Muscle of back (tissue), 11 donors: ENCODE measurements around the gene ATF6. TPM values are rescaled to one million over a fixed set of nuclear protein-coding genes. Genes with fewer than 3 reads are reported as not detected.
A peak's percentile ranks its signal among the peaks of the same experiment; 100 is the strongest.

Source experiments
- DNase-seq, 3 donors: peaks; one replicate each; pipeline versions ENCODE4 v3.0.0 to v3.0.0-alpha.2; 2013
- polyA plus RNA-seq, 10 donors: library from polyadenylated mRNA; unstranded; fragments of 120-200 nt; gene quantifications; one replicate each; pipeline ENCODE4 v1.2.1, GENCODE V29; 2013; ENCODE audit not compliant: insufficient read length in 10 of 10

The ATF6 gene
- polyA plus RNA-seq, 10 donors = 14.5 to 20.5 (median 18.1) TPM

DNA sequence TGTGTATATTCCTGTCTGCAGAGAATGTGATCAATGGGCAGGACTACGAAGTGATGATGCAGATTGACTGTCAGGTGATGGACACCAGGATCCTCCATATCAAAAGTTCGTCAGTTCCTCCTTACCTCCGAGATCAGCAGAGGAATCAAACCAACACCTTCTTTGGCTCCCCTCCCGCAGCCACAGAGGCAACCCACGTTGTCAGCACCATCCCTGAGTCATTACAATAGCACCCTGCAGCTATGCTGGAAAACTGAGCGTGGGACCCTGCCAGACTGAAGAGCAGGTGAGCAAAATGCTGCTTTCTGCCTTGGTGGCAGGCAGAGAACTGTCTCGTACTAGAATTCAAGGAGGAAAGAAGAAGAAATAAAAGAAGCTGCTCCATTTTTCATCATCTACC lies 192.3 kb downstream of the ATF6 start:
- no peak for DNase-seq

DNA sequence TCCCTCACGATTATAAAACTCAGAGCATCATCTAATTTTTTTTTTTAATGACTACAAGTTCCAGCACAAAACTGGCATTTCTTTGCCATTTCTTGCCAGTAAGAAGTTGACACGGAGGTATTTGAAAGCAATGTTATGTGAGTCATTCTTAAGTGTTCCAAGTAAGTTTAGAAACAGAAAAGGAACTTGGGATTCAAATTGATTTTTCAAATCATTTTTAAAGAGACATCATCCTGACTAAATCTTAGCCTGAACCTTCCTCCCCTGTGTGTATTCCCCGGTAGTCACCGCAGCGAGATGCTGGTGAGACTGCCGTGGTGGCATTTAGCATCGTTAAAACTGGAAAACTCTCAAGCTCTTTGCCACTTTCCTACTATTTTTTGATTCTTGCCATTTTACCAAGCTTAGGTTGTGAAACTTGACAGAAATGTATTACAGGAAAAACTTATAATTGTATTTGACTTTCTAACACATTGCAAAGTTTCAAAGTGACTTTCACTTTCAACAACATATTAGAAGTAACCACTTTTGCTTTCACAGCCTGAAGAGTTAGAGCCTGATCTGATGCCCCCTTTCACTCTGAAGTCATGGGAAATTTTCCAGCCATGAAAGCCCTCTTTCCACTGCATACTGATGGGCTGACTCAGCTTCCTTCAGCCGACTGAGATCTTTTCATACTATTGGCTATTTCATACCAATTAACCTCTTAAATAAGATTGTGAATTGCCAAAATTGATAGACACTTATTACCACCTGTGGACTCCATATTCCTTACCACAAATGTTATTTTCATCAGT lies 196.2 kb downstream of the ATF6 start:
- DNase-seq = peak in 2 of 3 donors; percentile 58 to 76

GRCh38 chr1:161966067-161966466 lies 199.9 kb downstream of the ATF6 start:
- DNase-seq = no peak

GRCh38 chr1:161970036-161970435 lies 203.9 kb downstream of the ATF6 start:
- peak in 1 of 3 donors; percentile 56 for DNase-seq

- DNase-seq = no peak
Observed at GRCh38 chr1:161970633-161971032, 204.5 kb downstream of the ATF6 start.

DNA sequence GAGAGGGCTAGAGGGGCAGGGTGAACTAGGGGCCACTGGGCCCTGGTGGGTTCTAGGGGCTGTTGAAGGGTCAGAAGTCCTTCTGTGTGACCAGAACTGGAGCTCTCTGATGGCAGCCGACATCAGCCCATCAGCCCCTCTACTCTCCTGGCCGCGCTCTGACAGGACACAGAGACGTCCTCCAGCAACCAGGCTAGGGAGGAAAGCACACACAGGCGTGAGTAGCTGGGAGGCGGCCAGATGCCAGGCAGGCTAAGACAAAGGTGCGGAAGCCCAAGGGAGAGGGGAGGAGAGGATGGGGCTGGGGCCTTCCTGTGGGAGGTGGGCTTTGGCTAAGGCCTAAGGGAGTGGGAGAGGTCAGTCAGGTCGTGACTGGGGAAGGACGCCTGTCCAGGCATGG lies 206.7 kb downstream of the ATF6 start:
- DNase-seq = no peak

DNA sequence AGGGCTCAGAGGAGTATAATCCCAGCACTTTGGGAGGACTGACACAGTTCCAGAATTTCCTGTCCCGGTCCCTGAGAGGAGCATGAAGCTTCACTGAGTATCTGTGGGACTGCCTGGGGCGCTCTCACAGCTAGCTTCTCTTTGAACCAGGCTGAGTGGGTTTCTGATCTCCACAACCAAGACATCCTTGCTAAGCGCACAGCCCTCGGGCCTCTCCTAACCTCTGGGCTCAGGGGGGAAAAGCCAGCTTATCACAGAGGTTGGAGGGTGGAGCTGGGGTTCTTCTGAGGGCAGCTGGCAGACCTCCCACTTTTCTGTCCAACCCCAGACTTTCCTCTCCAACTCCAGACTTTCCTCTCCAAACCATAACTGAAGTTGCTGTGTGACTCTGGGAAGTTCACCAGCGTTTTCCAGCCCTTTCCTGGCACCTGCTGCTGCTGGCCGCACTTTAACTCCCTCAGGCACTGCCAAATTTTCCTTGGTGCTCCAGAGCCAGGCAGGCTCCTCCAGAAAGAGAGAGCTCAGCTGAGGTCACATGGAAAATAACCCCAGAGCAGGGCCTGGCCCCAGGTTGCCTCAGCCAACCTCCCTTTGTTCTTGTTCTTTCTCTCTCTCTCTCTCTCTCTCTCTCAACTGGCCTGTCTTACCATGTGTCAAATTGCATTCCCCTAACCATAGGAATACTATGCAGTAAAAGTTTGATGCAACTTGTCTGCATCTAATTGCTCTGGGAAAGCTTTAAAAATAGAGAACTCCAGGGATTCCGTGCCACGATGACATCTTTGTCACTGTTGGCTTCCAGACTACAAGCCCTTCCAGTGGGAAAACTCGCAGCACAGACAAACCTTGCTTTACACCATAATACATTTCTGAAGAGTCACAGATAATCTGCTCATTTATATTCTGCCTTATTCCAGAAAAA lies 208.1 kb downstream of the ATF6 start:
- DNase-seq = peak in 2 of 3 donors; percentile 63 to 78

DNA sequence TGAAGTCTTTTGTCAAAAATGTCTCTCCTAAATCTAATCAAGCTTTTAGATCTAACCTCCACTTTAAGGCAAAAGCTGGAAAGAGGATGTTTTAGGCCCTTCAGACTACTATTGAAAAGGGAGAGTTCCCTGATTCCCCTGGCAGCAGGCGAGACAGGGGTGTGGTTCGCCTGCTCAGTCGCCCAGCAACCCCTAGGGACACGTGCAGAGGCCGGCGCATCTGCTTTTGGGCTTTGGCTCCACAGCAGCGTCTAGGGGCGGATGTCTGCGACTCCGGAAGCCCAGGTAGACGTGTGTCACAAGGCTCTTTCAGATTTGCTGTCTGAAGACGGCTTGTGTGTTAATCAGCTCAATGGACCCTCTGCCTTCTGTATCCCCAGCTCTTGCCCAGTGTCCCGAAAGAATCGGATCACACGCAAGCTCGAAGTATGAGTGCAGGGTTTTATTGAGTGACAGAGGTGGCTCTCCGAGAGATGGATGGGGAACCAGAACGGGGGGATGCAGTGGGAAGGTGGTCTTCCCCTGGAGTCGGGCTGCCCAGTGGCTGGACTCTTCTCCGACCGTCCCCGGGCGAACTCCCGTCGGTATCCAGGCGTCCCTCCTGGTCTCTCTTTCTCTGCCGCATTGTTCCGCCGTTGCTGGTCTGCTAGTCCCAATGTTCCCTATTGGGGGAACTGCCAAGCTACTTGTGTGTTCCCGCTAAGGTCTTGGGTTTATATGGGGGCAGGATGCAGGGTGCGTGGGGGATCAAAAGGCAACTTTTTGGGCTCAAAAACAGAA lies 212.1 kb downstream of the ATF6 start:
- DNase-seq = no peak

DNA sequence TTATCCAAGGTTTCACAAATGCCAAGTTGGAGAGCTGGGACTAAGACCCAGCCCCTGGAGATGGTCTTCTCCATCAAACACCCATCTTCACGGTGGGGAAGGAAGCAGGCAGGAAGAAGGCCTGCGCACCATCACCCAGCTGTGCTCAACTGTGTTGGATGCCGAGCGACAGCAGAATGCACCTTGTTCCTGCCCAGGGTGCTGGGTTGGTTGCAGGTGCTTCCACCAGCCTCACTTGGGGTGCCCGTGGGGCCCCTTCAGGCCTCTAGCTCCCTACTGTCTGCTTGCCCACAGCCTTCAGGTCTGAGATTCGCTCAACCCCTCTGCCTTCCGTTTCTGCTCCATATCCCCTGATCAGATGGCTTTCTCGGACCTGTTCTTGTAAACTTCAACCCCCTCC lies 215.0 kb downstream of the ATF6 start:
- DNase-seq = no peak

DNA sequence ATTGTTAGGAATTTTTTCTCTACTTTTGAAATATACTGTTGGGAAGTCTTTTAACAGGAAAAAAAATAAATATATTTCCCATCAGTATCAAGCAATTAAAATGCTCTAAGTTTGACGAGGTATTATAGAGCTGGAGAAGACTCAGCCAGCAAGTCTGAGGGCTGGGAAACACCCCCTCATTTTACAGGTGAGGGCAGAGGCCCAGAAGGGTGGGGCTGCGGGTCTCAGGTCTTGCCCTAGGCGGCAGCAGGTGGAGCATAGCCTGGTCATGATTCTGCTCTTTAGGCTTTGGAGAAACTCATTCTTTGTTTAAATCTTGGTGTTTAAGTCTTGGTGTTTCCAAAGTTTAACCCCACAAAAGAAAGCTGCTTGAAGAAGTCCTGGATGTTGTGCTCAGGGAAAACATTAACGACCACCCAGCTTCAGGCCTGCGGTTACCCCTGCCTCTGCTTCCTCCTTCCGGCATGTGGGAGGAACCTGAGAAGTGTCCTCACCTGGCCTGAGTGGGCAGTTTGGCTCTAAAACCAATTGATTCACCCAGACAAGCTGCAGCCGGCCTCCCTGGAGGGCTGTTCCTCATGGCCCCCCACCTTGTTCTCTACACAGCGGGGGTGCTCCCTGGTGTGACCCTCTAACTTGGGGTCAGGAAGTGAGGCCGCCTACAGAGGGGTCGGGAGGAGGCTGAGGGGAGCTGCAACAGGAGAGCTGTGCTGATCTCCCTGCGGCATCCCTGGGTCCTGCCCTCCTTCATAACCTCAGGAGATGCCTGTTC lies 215.8 kb downstream of the ATF6 start:
- no peak for DNase-seq

DNA sequence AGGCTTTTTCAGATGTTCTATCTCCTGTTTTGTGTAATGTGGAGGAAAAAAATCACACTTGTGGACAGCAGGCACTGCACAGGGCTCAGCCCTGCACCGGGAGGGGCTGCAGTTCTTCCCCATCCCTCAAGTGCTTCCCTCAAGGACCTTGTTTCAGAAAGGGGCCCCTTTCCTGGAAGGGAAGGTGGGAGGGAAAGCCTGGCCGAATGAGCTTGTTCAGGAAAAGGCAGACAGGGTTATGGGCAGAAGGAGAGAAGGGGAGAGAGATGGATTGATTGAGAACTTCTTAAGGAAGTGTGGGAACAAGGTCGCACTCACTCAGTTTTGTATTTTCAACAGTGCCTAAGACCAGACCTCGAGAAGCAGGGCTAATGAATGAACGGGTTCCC lies 216.4 kb downstream of the ATF6 start:
- no peak for DNase-seq

DNA sequence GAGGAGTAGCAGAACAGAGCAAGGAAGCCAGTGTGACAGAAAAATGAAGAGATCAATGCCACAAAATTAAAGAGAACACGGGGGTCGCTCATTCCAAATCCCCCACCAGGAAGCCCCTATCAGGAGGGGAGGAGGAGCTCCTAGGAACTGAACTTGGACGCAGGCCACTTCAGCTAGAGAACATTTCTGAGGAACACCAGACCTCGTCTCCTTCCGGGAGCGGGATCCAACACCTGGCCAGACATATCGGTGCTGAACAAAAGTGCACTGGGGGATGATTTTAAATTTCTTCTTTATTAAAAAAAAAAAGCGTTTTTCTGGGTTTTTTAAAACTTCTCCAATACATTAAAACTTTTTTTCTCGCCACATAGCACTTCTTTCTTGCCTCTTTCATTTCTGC lies 216.8 kb downstream of the ATF6 start:
- DNase-seq = peak in 1 of 3 donors; percentile 41

- no peak for DNase-seq
Observed at GRCh38 chr1:161983725-161984124, 217.6 kb downstream of the ATF6 start.

GRCh38 chr1:161985301-161985822 lies 219.2 kb downstream of the ATF6 start:
- DNase-seq = no peak

- peak; percentile 52 to 87 (median 71) for DNase-seq
Observed at GRCh38 chr1:161986328-161986727, 220.2 kb downstream of the ATF6 start.

GRCh38 chr1:161987303-161987702 lies 221.2 kb downstream of the ATF6 start:
- DNase-seq = peak in 1 of 3 donors; percentile 56

- DNase-seq = no peak
Observed at GRCh38 chr1:161987872-161988271, 221.8 kb downstream of the ATF6 start.

DNA sequence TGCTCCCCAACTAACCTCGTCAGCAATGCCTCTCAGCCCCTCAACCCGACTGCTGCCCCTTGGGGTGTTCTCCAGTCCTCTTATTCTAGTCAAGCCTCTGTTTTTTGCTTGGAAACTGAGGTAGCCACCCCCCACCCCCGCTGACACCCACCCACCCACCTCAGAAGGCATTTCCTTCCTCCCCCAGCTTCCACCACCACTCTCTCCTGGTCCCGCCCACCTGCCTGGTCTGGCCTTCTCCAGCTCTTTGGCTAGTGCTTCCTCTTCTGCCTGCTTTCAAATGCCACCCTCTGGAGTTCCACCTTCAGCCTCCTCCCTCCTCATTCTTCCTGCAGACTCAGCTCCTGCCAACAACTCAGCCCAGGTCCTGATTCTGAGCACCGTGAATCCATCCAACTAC lies 222.3 kb downstream of the ATF6 start:
- no peak for DNase-seq

GRCh38 chr1:161989108-161989507 lies 223.0 kb downstream of the ATF6 start:
- peak in 1 of 3 donors; percentile 33 for DNase-seq

DNA sequence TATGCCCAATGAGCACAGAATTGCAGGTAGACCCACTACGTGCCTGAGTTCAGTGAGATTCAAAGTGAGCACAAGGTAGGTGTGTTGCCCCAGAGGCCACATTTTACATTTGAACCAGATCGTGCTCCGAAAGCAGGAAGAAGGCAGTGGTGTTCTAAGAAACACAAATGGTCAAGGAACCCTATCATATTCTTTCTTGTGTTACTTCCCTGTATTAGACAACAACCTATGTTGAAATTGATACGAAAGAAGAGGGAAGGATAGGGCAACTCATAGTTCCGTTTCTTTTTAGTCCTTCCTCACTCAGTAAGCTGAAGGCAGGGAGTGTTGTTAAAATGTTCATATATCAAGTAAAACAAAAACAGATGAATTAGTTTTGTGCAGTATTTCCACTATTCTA lies 223.7 kb downstream of the ATF6 start:
- no peak for DNase-seq

DNA sequence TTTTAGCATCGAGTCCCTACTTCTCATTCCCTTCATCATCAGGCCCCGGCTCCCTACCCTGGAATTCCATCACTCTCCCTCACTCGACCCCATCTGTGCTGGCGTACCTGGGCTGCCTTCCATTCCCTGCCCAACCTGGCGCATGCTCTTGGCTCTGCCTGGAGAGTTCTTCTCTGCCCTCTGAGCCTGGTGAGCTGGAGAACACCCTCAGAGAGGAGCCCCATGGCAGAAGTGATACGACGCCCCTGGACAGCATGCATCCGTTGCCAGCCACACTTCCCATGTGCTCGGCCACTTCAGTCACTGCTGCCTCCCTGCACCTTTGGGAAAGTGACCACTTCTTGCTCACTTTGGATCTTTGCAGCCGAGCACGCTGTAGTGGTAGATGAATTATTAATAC lies 227.5 kb downstream of the ATF6 start:
- DNase-seq = no peak
